T-helper 17 cell (primary cell): ENCODE measurements around the gene PCNX3. TPM values are rescaled to one million over a fixed set of nuclear protein-coding genes. Genes with fewer than 3 reads are reported as not detected.
"Not testable (repeated sequence)": the region's sequence is repeated elsewhere in the genome, so short reads cannot be mapped to it uniquely, and the experiment has no call there.

Experiments
- ATAC-seq: fragments of 150-1000 bp; cut with Tn5 transposase; 2 replicates; pipeline ENCODE4 v1.10.0; 2021; ENCODE audit warnings: mild to moderate bottlenecking, moderate library complexity
- DNase-seq, 3 donors: peaks; one replicate each; pipeline versions ENCODE4 v3.0.0 to v3.0.0-alpha.2; 2020 to 2021
- H3K9me3 ChIP-seq: one replicate; pipeline ENCODE4 v1.7.0; 2013; ENCODE audit warnings: low read length, mild to moderate bottlenecking; ENCODE audit not compliant: control insufficient read depth, poor library complexity, severe bottlenecking
- H3K27ac Mint-ChIP-seq: one replicate; pipeline ENCODE4 v1.8.0; 2022; ENCODE audit warnings: mild to moderate bottlenecking, moderate library complexity, mixed read lengths
- H3K27me3 Mint-ChIP-seq: one replicate; pipeline ENCODE4 v1.8.0; 2022; ENCODE audit warnings: mixed read lengths
- H3K36me3 Mint-ChIP-seq: one replicate; pipeline ENCODE4 v1.8.0; 2022; ENCODE audit warnings: low read depth, mixed read lengths
- H3K4me1 Mint-ChIP-seq: one replicate; pipeline ENCODE4 v1.8.0; 2022; ENCODE audit warnings: mild to moderate bottlenecking, mixed read lengths
- H3K4me3 Mint-ChIP-seq: one replicate; pipeline ENCODE4 v1.8.0; 2022; ENCODE audit warnings: mild to moderate bottlenecking, moderate library complexity, mixed read lengths
- total RNA-seq, 4 donors: library from RNA in 2 of 4; stranded (reverse) in 2 of 4; gene quantifications; one replicate each; pipeline ENCODE4 v1.2.3 and lab custom pipeline; 2022 to 2026

Gene PCNX3
- total RNA-seq, 2 donors from 2014 or later: 56.0 to 60.5 TPM

GRCh38 chr11:65637032-65637557 lies 21.5 kb downstream of the PCNX3 start:
- Mint-ChIP-seq H3K36me3 (no peaks in the 10 kb centered on the region), H3K27ac (peak overlapping the region; percentile 76), H3K4me1 (peaks cover 39% of the 10 kb centered on the region), H3K27me3 (no peaks in the 10 kb centered on the region), H3K4me3 (peak overlapping the region; percentile 95)
- ATAC-seq (no peak), DNase-seq (no peak)
- no peaks in the 10 kb centered on the region for H3K9me3 ChIP-seq

- peak within 1 kb of the TSS; percentile 94 for H3K27ac Mint-ChIP-seq
- ATAC-seq: peak; percentile 54
- DNase-seq: peak; percentile 58 to 80 (median 77)
- no peaks in the 10 kb centered on the region for H3K36me3 Mint-ChIP-seq
- H3K4me1 Mint-ChIP-seq: peaks cover 39% of the 10 kb centered on the region
- peak within 1 kb of the TSS; percentile 95 for H3K4me3 Mint-ChIP-seq
- H3K27me3 Mint-ChIP-seq: no peaks in the 10 kb centered on the region
- no peaks in the 10 kb centered on the region for H3K9me3 ChIP-seq
These were observed 22.3 kb downstream of the PCNX3 start, which contains the start of gene SIPA1 for GRCh38 chr11:65637794-65638419. TSS of gene SIPA1 (plus strand) at chr11:65638101. CDS start at chr11:65640922, 2,821 bp downstream.

- peaks cover 40% of the 10 kb centered on the region for H3K4me1 Mint-ChIP-seq
- H3K27me3 Mint-ChIP-seq, DNase-seq, H3K9me3 ChIP-seq, H3K36me3 Mint-ChIP-seq, ATAC-seq: not testable (repeated sequence)
- H3K4me3 Mint-ChIP-seq: peak overlapping the region; percentile 95
- peak overlapping the region; percentile 94 for H3K27ac Mint-ChIP-seq
These were observed 23.6 kb downstream of the PCNX3 start for GRCh38 chr11:65639228-65639597.

- Mint-ChIP-seq H3K4me3 (peak overlapping the region; percentile 95), H3K27ac (peak overlapping the region; percentile 94), H3K4me1 (peaks cover 44% of the 10 kb centered on the region), H3K36me3 (peaks cover 3% of the 10 kb centered on the region), H3K27me3 (no peaks in the 10 kb centered on the region)
- no peaks in the 10 kb centered on the region for H3K9me3 ChIP-seq
- peak; percentile 32 to 63 (median 57) for DNase-seq
- peak; percentile 77 for ATAC-seq
These were observed 24.3 kb downstream of the PCNX3 start for GRCh38 chr11:65639623-65640482.

GRCh38 chr11:65640483-65641296 lies 25.1 kb downstream of the PCNX3 start:
- no peak for ATAC-seq
- Mint-ChIP-seq H3K4me1 (peaks cover 44% of the 10 kb centered on the region), H3K27me3 (no peaks in the 10 kb centered on the region), H3K36me3 (peaks cover 4% of the 10 kb centered on the region), H3K27ac (peak overlapping the region; percentile 94), H3K4me3 (peak overlapping the region; percentile 95)
- DNase-seq: no peak
- no peaks in the 10 kb centered on the region for H3K9me3 ChIP-seq

GRCh38 chr11:65641297-65642013 lies 25.9 kb downstream of the PCNX3 start:
- Mint-ChIP-seq H3K4me1 (peaks cover 44% of the 10 kb centered on the region), H3K27ac (peak overlapping the region; percentile 90), H3K4me3 (peak overlapping the region; percentile 80), H3K27me3 (no peaks in the 10 kb centered on the region), H3K36me3 (peaks cover 4% of the 10 kb centered on the region)
- ATAC-seq: no peak
- no peak for DNase-seq
- H3K9me3 ChIP-seq: no peaks in the 10 kb centered on the region

GRCh38 chr11:65642014-65642671 lies 26.6 kb downstream of the PCNX3 start:
- peaks cover 44% of the 10 kb centered on the region for H3K4me1 Mint-ChIP-seq
- peaks cover 4% of the 10 kb centered on the region for H3K36me3 Mint-ChIP-seq
- peak overlapping the region; percentile 80 for H3K4me3 Mint-ChIP-seq
- no peaks in the 10 kb centered on the region for H3K27me3 Mint-ChIP-seq
- ATAC-seq (no peak), DNase-seq (no peak)
- H3K27ac Mint-ChIP-seq: peak overlapping the region; percentile 90
- no peaks in the 10 kb centered on the region for H3K9me3 ChIP-seq

GRCh38 chr11:65643971-65644370 lies 28.4 kb downstream of the PCNX3 start:
- ATAC-seq (no peak), DNase-seq (no peak)
- no peaks in the 10 kb centered on the region for H3K27me3 Mint-ChIP-seq
- H3K4me3 Mint-ChIP-seq: no peak overlapping the region
- H3K9me3 ChIP-seq: no peaks in the 10 kb centered on the region
- H3K4me1 Mint-ChIP-seq: peaks cover 38% of the 10 kb centered on the region
- H3K27ac Mint-ChIP-seq: peak overlapping the region; percentile 66
- H3K36me3 Mint-ChIP-seq: peaks cover 4% of the 10 kb centered on the region

- no peak for DNase-seq
- H3K36me3 Mint-ChIP-seq: peaks cover 4% of the 10 kb centered on the region
- H3K4me1 Mint-ChIP-seq: peaks cover 31% of the 10 kb centered on the region
- H3K9me3 ChIP-seq: no peaks in the 10 kb centered on the region
- peak overlapping the region; percentile 21 for H3K4me3 Mint-ChIP-seq
- peak overlapping the region; percentile 32 for H3K27ac Mint-ChIP-seq
- no peak for ATAC-seq
- H3K27me3 Mint-ChIP-seq: no peaks in the 10 kb centered on the region
These were observed 29.3 kb downstream of the PCNX3 start for GRCh38 chr11:65644837-65645236.

GRCh38 chr11:65645710-65646109 lies 30.1 kb downstream of the PCNX3 start:
- no peak overlapping the region for H3K4me3 Mint-ChIP-seq
- ATAC-seq: no peak
- peaks cover 4% of the 10 kb centered on the region for H3K36me3 Mint-ChIP-seq
- peak overlapping the region; percentile 67 for H3K27ac Mint-ChIP-seq
- H3K27me3 Mint-ChIP-seq: no peaks in the 10 kb centered on the region
- H3K4me1 Mint-ChIP-seq: peaks cover 26% of the 10 kb centered on the region
- H3K9me3 ChIP-seq: no peaks in the 10 kb centered on the region
- DNase-seq: no peak

- Mint-ChIP-seq H3K4me1 (peaks cover 25% of the 10 kb centered on the region), H3K27me3 (no peaks in the 10 kb centered on the region), H3K27ac (peak overlapping the region; percentile 67), H3K4me3 (no peak overlapping the region), H3K36me3 (peaks cover 7% of the 10 kb centered on the region)
- no peaks in the 10 kb centered on the region for H3K9me3 ChIP-seq
- no peak for DNase-seq
- no peak for ATAC-seq
These were observed 30.8 kb downstream of the PCNX3 start for GRCh38 chr11:65646288-65646957.
